IMR-90 (cell line): ENCODE results near the gene LMAN2. TPM values are rescaled to one million over a fixed set of nuclear protein-coding genes. Genes with fewer than 3 reads are reported as not detected.
A peak's percentile ranks its signal among the peaks of the same experiment; 100 is the strongest.

Experiments used
- ATAC-seq: fragments of 200-7000 bp; cut with Tn5 transposase; 2 replicates; pipeline ENCODE4 v1.9.1; 2020; ENCODE audit warnings: low read depth, mild to moderate bottlenecking, moderate library complexity
- BruUV-seq: library from RNA; stranded (reverse); fragments of 400-500 nt; replicated peaks from 2 replicates; lab custom pipeline; 2021; lab: Mats Ljungman, UMichigan
- CTCF ChIA-PET: fragments of 300-600 bp; formaldehyde crosslinking; extraction: SDS; loops from one replicate; lab custom pipeline; 2021; ENCODE audit warnings: antibody characterized with exemption; lab: Yijun Ruan, JAX
- POLR2A ChIA-PET: fragments of 300-600 bp; sonication (Branson Sonifier 250); formaldehyde crosslinking; loops from one replicate; lab custom pipeline; 2022; ENCODE audit warnings: antibody characterized with exemption; ENCODE audit not compliant: unreplicated experiment; lab: Charles Lee
- DNase-seq: peaks from one replicate; pipeline ENCODE4 v3.0.0; 2013
- H2AFZ ChIP-seq: replicated peaks from 2 replicates; pipeline ENCODE3; 2013; ENCODE audit warnings: low read length, mild to moderate bottlenecking; ENCODE audit not compliant: poor library complexity
- H2AK5ac ChIP-seq: 2 replicates; pipeline ENCODE4 v1.6.1; 2013; ENCODE audit warnings: low read depth, low read length, inconsistent platforms
- H2AK9ac ChIP-seq: replicated peaks from 2 replicates; pipeline ENCODE3; 2013; ENCODE audit warnings: mild to moderate bottlenecking, low read depth, low read length, moderate library complexity; ENCODE audit not compliant: poor library complexity
- H2BK120ac ChIP-seq: 2 replicates; pipeline ENCODE4 v1.6.1; 2013; ENCODE audit warnings: low read depth, low read length, inconsistent platforms
- H2BK15ac ChIP-seq: 3 replicates; pipeline ENCODE4 v1.6.1; 2013; ENCODE audit warnings: low read depth, low read length, inconsistent platforms
- H2BK20ac ChIP-seq: 2 replicates; pipeline ENCODE4 v1.6.1; 2013; ENCODE audit warnings: low read depth, mild to moderate bottlenecking, inconsistent platforms, low read length, moderate library complexity
- H2BK5ac ChIP-seq: 2 replicates; pipeline ENCODE4 v1.6.1; 2013; ENCODE audit warnings: mild to moderate bottlenecking, low read depth, low read length, inconsistent platforms; ENCODE audit not compliant: poor library complexity, severe bottlenecking
- H3K14ac ChIP-seq: replicated peaks from 2 replicates; pipeline ENCODE4 v1.6.1; 2013; ENCODE audit warnings: low read depth, low read length, inconsistent platforms
- H3K18ac ChIP-seq: 2 replicates; pipeline ENCODE4 v1.6.1; 2013; ENCODE audit warnings: low read depth, low read length, control low read depth
- H3K23ac ChIP-seq: 2 replicates; pipeline ENCODE4 v1.6.1; 2013; ENCODE audit warnings: low read depth, low read length, inconsistent platforms
- H3K27ac ChIP-seq: 2 replicates; pipeline ENCODE4 v1.5.1; 2013; ENCODE audit warnings: mild to moderate bottlenecking, control low read depth, low read length; ENCODE audit not compliant: insufficient read depth
- H3K27me3 ChIP-seq: 2 replicates; pipeline ENCODE4 v1.6.1; 2013; ENCODE audit warnings: low read length; ENCODE audit not compliant: control insufficient read depth, insufficient read depth
- H3K36me3 ChIP-seq: 2 replicates; pipeline ENCODE4 v1.6.1; 2013; ENCODE audit warnings: low read length, mixed read lengths; ENCODE audit not compliant: control insufficient read depth, insufficient read depth
- H3K4ac ChIP-seq: 2 replicates; pipeline ENCODE4 v1.6.1; 2013; ENCODE audit warnings: low read depth, low read length, inconsistent platforms
- H3K4me1 ChIP-seq: 2 replicates; pipeline ENCODE4 v1.6.1; 2013; ENCODE audit warnings: low read length, mixed read lengths; ENCODE audit not compliant: control insufficient read depth, insufficient read depth
- H3K4me2 ChIP-seq: 2 replicates; pipeline ENCODE4 v1.6.1; 2013; ENCODE audit warnings: low read depth, mild to moderate bottlenecking, control low read depth, low read length, moderate library complexity
- H3K4me3 ChIP-seq: 2 replicates; pipeline ENCODE4 v1.5.1; 2013; ENCODE audit warnings: low read depth, mild to moderate bottlenecking, control low read depth, low read length, moderate library complexity; ENCODE audit not compliant: insufficient read depth
- H3K56ac ChIP-seq: 2 replicates; pipeline ENCODE4 v1.6.1; 2013; ENCODE audit warnings: low read length, inconsistent platforms; ENCODE audit not compliant: insufficient read depth; ENCODE audit errors: extremely low read depth
- H3K79me1 ChIP-seq, 2 experiments: 2 replicates each; pipeline ENCODE4 v1.6.1; 2013; ENCODE audit warnings: low read length in 2 of 2, inconsistent platforms in 1 of 2, low read depth in 1 of 2
- H3K9ac ChIP-seq: 2 replicates; pipeline ENCODE4 v1.6.1; 2013; ENCODE audit warnings: low read depth, low read length, control low read depth
- H3K9me1 ChIP-seq: 2 replicates; pipeline ENCODE4 v1.6.1; 2013; ENCODE audit warnings: low read length, inconsistent platforms; ENCODE audit not compliant: insufficient read depth
- H3K9me3 ChIP-seq: 2 replicates; pipeline ENCODE4 v1.6.1; 2013; ENCODE audit warnings: low read length; ENCODE audit not compliant: control insufficient read depth, insufficient read depth
- H4K20me1 ChIP-seq: 2 replicates; pipeline ENCODE4 v1.6.1; 2013; ENCODE audit warnings: low read length, inconsistent platforms; ENCODE audit not compliant: insufficient read depth
- H4K5ac ChIP-seq: 2 replicates; pipeline ENCODE4 v1.6.1; 2013; ENCODE audit warnings: mild to moderate bottlenecking, low read depth, low read length, control low read depth
- H4K8ac ChIP-seq, 2 experiments: 2 replicates each; pipeline ENCODE4 v1.6.1; 2013; ENCODE audit warnings: low read depth in 2 of 2, low read length in 2 of 2, control low read depth in 1 of 2, inconsistent platforms in 1 of 2
- H4K91ac ChIP-seq: 2 replicates; pipeline ENCODE4 v1.6.1; 2013; ENCODE audit warnings: low read depth, low read length, inconsistent platforms; ENCODE audit not compliant: insufficient read depth
- CEBPB ChIP-seq: IDR thresholded peaks from 2 replicates; pipeline ENCODE4 v1.6.1; 2012; ENCODE audit warnings: low read depth, low read length, improper control_type of control experiment
- CTCF ChIP-seq: conservative IDR thresholded peaks from 2 replicates; pipeline ENCODE4 v1.5.1; 2012; ENCODE audit warnings: mild to moderate bottlenecking, low read depth, low read length, improper control_type of control experiment
- MAZ ChIP-seq: IDR thresholded peaks from 2 replicates; pipeline ENCODE4 v1.6.1; 2012; ENCODE audit warnings: low read depth, mild to moderate bottlenecking, low read length, improper control_type of control experiment, moderate library complexity, borderline replicate concordance
- NFE2L2 ChIP-seq: fragments of 150-350 bp; IDR thresholded peaks from 2 replicates; pipeline ENCODE4 v1.6.1; 2016; ENCODE audit warnings: low read depth, mild to moderate bottlenecking, low read length
- RAD21 ChIP-seq: IDR thresholded peaks from 2 replicates; pipeline ENCODE4 v1.6.1; 2012; ENCODE audit warnings: low read length, improper control_type of control experiment
- RCOR1 ChIP-seq: IDR thresholded peaks from 2 replicates; pipeline ENCODE4 v1.6.1; 2012; ENCODE audit warnings: mild to moderate bottlenecking, low read length, improper control_type of control experiment; ENCODE audit not compliant: insufficient replicate concordance
- RFX5 ChIP-seq: IDR thresholded peaks from 2 replicates; pipeline ENCODE4 v1.8.0; 2012; ENCODE audit warnings: low read depth, mild to moderate bottlenecking, low read length, moderate library complexity
- SMC3 ChIP-seq: fragments of 150-350 bp; IDR thresholded peaks from 2 replicates; pipeline ENCODE4 v1.6.1; 2016; ENCODE audit warnings: low read depth, mild to moderate bottlenecking, antibody characterized with exemption, low read length, moderate library complexity
- WGBS, 2 experiments: methylation state at CpG; one replicate each; pipeline versions ENCODE4 v1.1.5 to v1.1.7; 2013; ENCODE audit warnings: missing lambda C conversion rate in 2 of 2; ENCODE audit not compliant: insufficient read length in 1 of 2; ENCODE audit errors: extremely low coverage in 2 of 2; 5-methylcytosine and 5-hydroxymethylcytosine counted together
- dilution Hi-C: fragments of 300-500 bp; cut with HindIII; formaldehyde crosslinking; loops from one replicate; pipeline ENCODE4 v1.14.3; 2018; ENCODE audit warnings: low sequenced_read_pairs; ENCODE audit not compliant: unreplicated experiment
- in situ Hi-C: fragments of 300-500 bp; cut with MboI; formaldehyde crosslinking; loops from 3 replicates; pipeline ENCODE4 v1.14.3; 2019; ENCODE audit warnings: low sequenced_read_pairs, inconsistent platforms, mixed read lengths
- intact Hi-C: fragments of 100-400 bp; cut with micrococcal nuclease; formaldehyde crosslinking; loops from 2 replicates; pipeline ENCODE4 v1.10.0; 2022
- polyA plus RNA-seq, 3 experiments: library from polyadenylated mRNA; depleted of rRNA; stranded (reverse); fragments of >200 nt; gene quantifications; 2 replicates each; pipeline ENCODE4 v1.2.3, GENCODE V29; 2012; ENCODE audit warnings: low replicate concordance in 1 of 3
- total RNA-seq: library from RNA; depleted of rRNA; stranded (reverse); fragments of >200 nt; gene quantifications from 2 replicates; pipeline ENCODE4 v1.2.3, GENCODE V29; 2012

LMAN2 gene
- total and polyA plus RNA-seq, 2 of the 4 experiments (the other 2 are of a cell fraction) = 253 to 303 TPM

GRCh38 chr5:177309351-177310191, 41.9 kb downstream of the LMAN2 start:
- Histone ChIP-seq H3K79me1 (peaks cover 9 to 65% of the 10 kb centered on the region in 2 experiments; a peak in 3 of 4 replicates), H2AFZ (peak overlapping the region; percentile 53), H3K9me1 (0 out of 2 replicates have a peak, but pooled peaks cover 4% of the 10 kb centered on the region), H3K23ac (no peak overlapping the region), H3K36me3 (peaks cover 19% of the 10 kb centered on the region), H3K27me3 (no peaks in the 10 kb centered on the region), H4K8ac (peak overlapping the region in 1 of 2 experiments; percentile 45; a peak in 1 of 4 replicates), H3K18ac (no peak overlapping the region), H2AK5ac (no peak overlapping the region; the same call in 1 of the 2 replicates), H3K4me2 (no peak overlapping the region), H4K20me1 (peaks cover 44% of the 10 kb centered on the region), H3K9me3 (no peaks in the 10 kb centered on the region), H3K9ac (no peak overlapping the region), H2BK20ac (no peak overlapping the region), H2BK120ac (no peak overlapping the region), H3K27ac (no peak overlapping the region), H3K56ac (no peak overlapping the region), H2BK5ac (no peak overlapping the region), H2AK9ac (peak overlapping the region; percentile 48), H3K14ac (no peak overlapping the region), H3K4me1 (peaks cover 7% of the 10 kb centered on the region; the same call in 1 of the 2 replicates), H2BK15ac (no peak overlapping the region), H4K5ac (no peak overlapping the region), H3K4me3 (no peak overlapping the region), H4K91ac (no peak overlapping the region), H3K4ac (no peak overlapping the region)
- dilution Hi-C loops (no loop called here), in situ Hi-C loops (loop anchor here (5.0 kb wide), 1 partner anchor 138 kb away; the partner anchor contains the start of gene PRR7), intact Hi-C loops (loop anchor here (2.0 kb wide), 2 partner anchors 147 to 191 kb away; no protein-coding TSS in a partner anchor)
- TF ChIP-seq RCOR1 = no peak
- no peak for TF ChIP-seq RFX5
- no peak for TF ChIP-seq NFE2L2
- TF ChIP-seq CTCF = peak; percentile 77
- TF ChIP-seq CEBPB = no peak
- TF ChIP-seq RAD21 = peak; percentile 49
- TF ChIP-seq MAZ = no peak
- TF ChIP-seq SMC3 = peak; percentile 49; the same call in 1 of the 2 replicates
- ChIA-PET POLR2A (no interaction called here), CTCF (interaction anchor here (0.6 to 1.6 kb wide), 10 partner anchors 10 to 238 kb away, joined by 3 to 8 read pairs (median 4); no protein-coding TSS in a partner anchor)
- DNase-seq (peak; percentile 65), ATAC-seq (peak; percentile 24)
- BruUV-seq = no TSS peak
- WGBS, 2 experiments = 100% methylated on average over 1 of the region's 10 CpGs; no CpG with 5 or more reads in 1 of the 2 experiments
